ENCODE measurements around the gene PDE8A. TPM values are rescaled to one million over a fixed set of nuclear protein-coding genes. Genes with fewer than 3 reads are reported as not detected.

The PDE8A gene
- total RNA-seq, 1 experiment from 2014 or later: 27.4 TPM

DNA sequence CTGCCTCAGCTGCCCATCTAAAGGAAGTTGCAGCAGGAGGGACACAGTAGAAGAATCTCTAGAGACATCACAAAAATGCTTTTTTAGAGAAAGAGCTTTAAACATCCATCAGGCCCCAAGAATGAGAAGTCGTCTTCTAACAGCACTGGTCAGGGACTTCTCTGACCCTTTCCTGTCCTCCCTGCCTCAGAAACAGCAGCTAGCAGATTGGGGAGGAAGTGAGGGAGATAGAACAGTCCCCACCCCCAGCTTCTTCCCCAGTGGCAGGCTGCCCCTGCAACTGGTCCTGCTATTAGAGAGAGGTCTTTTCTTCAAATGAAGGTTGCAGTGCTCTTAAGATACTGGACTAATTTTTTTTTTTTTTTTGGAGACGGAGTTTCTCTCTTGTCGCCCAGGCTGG lies 55.1 kb downstream of the PDE8A start:
- intact Hi-C loops (cut with micrococcal nuclease): no loop called here
- Mint-ChIP-seq H3K27ac (ENCODE audit: low read depth, unreplicated experiment) (no peak overlapping the region), H3K9me3 (ENCODE audit: unreplicated experiment) (no peaks in the 10 kb centered on the region), H3K4me3 (ENCODE audit: unreplicated experiment) (no peak overlapping the region), H3K27me3 (ENCODE audit: insufficient read depth, unreplicated experiment) (no peaks in the 10 kb centered on the region), H3K36me3 (ENCODE audit: insufficient read depth, unreplicated experiment) (no peaks in the 10 kb centered on the region), H3K4me1 (ENCODE audit: insufficient read depth, unreplicated experiment) (no peaks in the 10 kb centered on the region)
- ChIA-PET CTCF (interaction anchor here (0.7 to 1.6 kb wide), 5 partner anchors 8 to 507 kb away, joined by 3 to 4 read pairs (median 4); no protein-coding TSS in a partner anchor), POLR2A (interaction anchor here (0.8 to 2.4 kb wide), 2 partner anchors 10 to 54 kb away, joined by 3 to 8 read pairs; no protein-coding TSS in a partner anchor)
- DNase-seq (ENCODE audit: unreplicated experiment): no peak
- no TSS peak for BruUV-seq (replicated peaks)
- TF ChIP-seq, protein P1, sequence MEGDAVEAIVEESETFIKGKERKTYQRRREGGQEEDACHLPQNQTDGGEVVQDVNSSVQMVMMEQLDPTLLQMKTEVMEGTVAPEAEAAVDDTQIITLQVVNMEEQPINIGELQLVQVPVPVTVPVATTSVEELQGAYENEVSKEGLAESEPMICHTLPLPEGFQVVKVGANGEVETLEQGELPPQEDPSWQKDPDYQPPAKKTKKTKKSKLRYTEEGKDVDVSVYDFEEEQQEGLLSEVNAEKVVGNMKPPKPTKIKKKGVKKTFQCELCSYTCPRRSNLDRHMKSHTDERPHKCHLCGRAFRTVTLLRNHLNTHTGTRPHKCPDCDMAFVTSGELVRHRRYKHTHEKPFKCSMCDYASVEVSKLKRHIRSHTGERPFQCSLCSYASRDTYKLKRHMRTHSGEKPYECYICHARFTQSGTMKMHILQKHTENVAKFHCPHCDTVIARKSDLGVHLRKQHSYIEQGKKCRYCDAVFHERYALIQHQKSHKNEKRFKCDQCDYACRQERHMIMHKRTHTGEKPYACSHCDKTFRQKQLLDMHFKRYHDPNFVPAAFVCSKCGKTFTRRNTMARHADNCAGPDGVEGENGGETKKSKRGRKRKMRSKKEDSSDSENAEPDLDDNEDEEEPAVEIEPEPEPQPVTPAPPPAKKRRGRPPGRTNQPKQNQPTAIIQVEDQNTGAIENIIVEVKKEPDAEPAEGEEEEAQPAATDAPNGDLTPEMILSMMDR (IDR thresholded peaks at IDR 0.05; ENCODE audit: unreplicated experiment): no peak

DNA sequence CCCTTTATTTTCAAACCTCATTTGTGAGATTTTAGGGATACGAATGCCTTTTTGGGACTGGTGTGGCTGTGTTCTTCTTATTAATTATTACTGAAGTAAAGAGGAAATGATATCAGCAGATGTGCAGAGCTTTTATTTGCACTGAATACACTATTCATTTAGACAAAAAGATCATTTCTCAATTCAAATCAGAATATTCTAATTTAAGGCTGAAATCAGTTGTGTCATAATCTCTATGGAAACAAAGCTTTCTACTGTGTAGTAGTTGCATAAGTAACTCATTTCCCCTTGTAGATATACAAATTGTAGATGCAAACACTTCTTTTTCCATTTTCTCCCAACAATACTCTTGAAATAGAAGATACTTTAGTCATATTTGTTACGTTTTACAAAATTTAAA lies 56.0 kb downstream of the PDE8A start:
- Mint-ChIP-seq H3K36me3 (ENCODE audit: insufficient read depth, unreplicated experiment) (no peaks in the 10 kb centered on the region), H3K9me3 (ENCODE audit: unreplicated experiment) (no peaks in the 10 kb centered on the region), H3K27me3 (ENCODE audit: insufficient read depth, unreplicated experiment) (no peaks in the 10 kb centered on the region), H3K4me3 (ENCODE audit: unreplicated experiment) (no peak overlapping the region), H3K4me1 (ENCODE audit: insufficient read depth, unreplicated experiment) (no peaks in the 10 kb centered on the region), H3K27ac (ENCODE audit: low read depth, unreplicated experiment) (no peak overlapping the region)
- intact Hi-C loops (cut with micrococcal nuclease): no loop called here
- TF ChIP-seq, protein P1 (IDR thresholded peaks at IDR 0.05; ENCODE audit: unreplicated experiment): no peak
- ChIA-PET POLR2A (interaction anchor here (2.4 kb wide), 1 partner anchor 9 kb away, joined by 8 read pairs; no protein-coding TSS in a partner anchor), CTCF (interaction anchor here (0.7 to 1.6 kb wide), 5 partner anchors 10 to 450 kb away, joined by 4 read pairs; no protein-coding TSS in a partner anchor)
- no peak for DNase-seq (ENCODE audit: unreplicated experiment)
- BruUV-seq (replicated peaks): no TSS peak

DNA sequence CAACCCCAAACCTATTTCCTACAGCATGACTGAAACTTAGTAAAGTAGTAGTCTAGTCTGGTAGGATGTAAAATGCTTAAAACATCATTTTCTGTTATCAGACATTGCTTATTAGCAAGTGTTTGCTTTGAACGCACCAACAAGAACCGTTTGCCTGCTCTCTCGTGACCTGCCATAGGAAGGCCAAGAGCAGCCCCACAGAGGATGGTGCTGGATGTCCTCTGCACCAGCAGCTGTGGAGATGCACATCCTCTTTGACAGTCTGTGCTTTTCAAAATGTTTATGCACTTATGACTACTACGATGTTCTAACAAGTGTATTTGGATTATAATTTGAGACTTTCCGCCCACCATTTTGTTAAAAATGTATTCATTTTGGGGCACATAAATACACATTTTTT lies 59.6 kb downstream of the PDE8A start:
- Mint-ChIP-seq H3K36me3 (ENCODE audit: insufficient read depth, unreplicated experiment) (peaks cover 6% of the 10 kb centered on the region), H3K27me3 (ENCODE audit: insufficient read depth, unreplicated experiment) (no peaks in the 10 kb centered on the region), H3K4me1 (ENCODE audit: insufficient read depth, unreplicated experiment) (peaks cover 6% of the 10 kb centered on the region), H3K27ac (ENCODE audit: low read depth, unreplicated experiment) (no peak overlapping the region), H3K9me3 (ENCODE audit: unreplicated experiment) (no peaks in the 10 kb centered on the region), H3K4me3 (ENCODE audit: unreplicated experiment) (no peak overlapping the region)
- CTCF ChIA-PET: no interaction called here
- POLR2A ChIA-PET: no interaction called here
- no TSS peak for BruUV-seq (replicated peaks)
- intact Hi-C loops (cut with micrococcal nuclease): loop anchor here (5.0 kb wide), 2 partner anchors 384 to 454 kb away; partner anchors contain the start of gene NMB
- no peak for DNase-seq (ENCODE audit: unreplicated experiment)
- TF ChIP-seq, protein P1 (IDR thresholded peaks at IDR 0.05; ENCODE audit: unreplicated experiment): no peak

DNA sequence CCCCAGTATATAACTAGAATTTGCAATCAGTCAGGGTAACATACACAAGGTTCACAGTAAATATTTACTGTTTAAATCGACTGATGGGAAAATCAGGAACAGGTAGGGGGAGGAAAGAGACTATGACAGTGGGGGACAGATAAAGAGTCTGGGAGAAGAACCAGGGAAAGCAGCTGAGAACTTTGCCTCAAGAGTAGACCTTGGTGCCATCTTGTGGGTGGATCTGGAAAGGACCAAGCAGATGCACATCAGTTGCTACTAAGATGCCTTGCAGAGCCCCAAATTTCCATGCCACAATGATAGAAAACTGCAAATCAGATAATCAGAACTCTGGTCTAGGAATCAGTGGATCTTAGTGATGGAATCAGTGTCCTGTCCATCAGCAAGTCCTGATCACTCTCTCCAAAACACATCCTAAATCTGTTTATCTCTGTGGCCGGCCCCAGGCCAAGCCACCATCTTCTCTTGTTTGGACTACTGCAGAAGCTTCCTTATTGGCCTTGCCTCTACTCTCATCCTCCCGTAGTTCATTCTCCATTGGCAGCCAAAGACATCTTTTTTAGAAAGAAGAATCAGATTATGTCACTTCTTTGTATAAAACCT lies 62.7 kb downstream of the PDE8A start:
- ChIA-PET CTCF (interaction anchor here (0.6 to 4.6 kb wide), 41 partner anchors 8 to 457 kb away, joined by 3 to 50 read pairs (median 4); partner anchors contain the start of gene WDR73), POLR2A (interaction anchor here (0.5 to 6.0 kb wide), 9 partner anchors 9 to 328 kb away, joined by 3 to 50 read pairs (median 4); partner anchors contain the start of genes PDE8A and SEC11A)
- peak; percentile 75 for DNase-seq (ENCODE audit: unreplicated experiment)
- Mint-ChIP-seq H3K27ac (ENCODE audit: low read depth, unreplicated experiment) (no peak overlapping the region), H3K9me3 (ENCODE audit: unreplicated experiment) (no peaks in the 10 kb centered on the region), H3K4me3 (ENCODE audit: unreplicated experiment) (no peak overlapping the region), H3K4me1 (ENCODE audit: insufficient read depth, unreplicated experiment) (peaks cover 17% of the 10 kb centered on the region), H3K36me3 (ENCODE audit: insufficient read depth, unreplicated experiment) (peaks cover 6% of the 10 kb centered on the region), H3K27me3 (ENCODE audit: insufficient read depth, unreplicated experiment) (no peaks in the 10 kb centered on the region)
- TF ChIP-seq, protein P1 (IDR thresholded peaks at IDR 0.05; ENCODE audit: unreplicated experiment): peak; percentile 66
- no TSS peak for BruUV-seq (replicated peaks)
- intact Hi-C loops (cut with micrococcal nuclease): loop anchor here (1.0 to 5.0 kb wide), 4 partner anchors 63 to 457 kb away; partner anchors contain the start of genes NMB and PDE8A
